ES-I3 (cell line): Measurements from ENCODE around the gene MFNG.
"Not testable (repeated sequence)": the region's sequence is repeated elsewhere in the genome, so short reads cannot be mapped to it uniquely, and the experiment has no call there.

ENCODE experiments used
- H3K36me3 ChIP-seq: 2 replicates; pipeline ENCODE4 v1.6.1; 2013; ENCODE audit warnings: mild to moderate bottlenecking, low read length, control low read depth, moderate library complexity; ENCODE audit not compliant: insufficient read depth
- H3K4me1 ChIP-seq: 2 replicates; pipeline ENCODE4 v1.6.1; 2013; ENCODE audit warnings: mild to moderate bottlenecking, control low read depth, low read length; ENCODE audit not compliant: insufficient read depth
- H3K9ac ChIP-seq: 2 replicates; pipeline ENCODE4 v1.6.1; 2013; ENCODE audit warnings: low read depth, mild to moderate bottlenecking, low read length, moderate library complexity
- H3K9me3 ChIP-seq: 2 replicates; pipeline ENCODE4 v1.6.1; 2013; ENCODE audit warnings: mild to moderate bottlenecking, low read length, moderate library complexity; ENCODE audit not compliant: control insufficient read depth, insufficient read depth

MFNG gene

DNA sequence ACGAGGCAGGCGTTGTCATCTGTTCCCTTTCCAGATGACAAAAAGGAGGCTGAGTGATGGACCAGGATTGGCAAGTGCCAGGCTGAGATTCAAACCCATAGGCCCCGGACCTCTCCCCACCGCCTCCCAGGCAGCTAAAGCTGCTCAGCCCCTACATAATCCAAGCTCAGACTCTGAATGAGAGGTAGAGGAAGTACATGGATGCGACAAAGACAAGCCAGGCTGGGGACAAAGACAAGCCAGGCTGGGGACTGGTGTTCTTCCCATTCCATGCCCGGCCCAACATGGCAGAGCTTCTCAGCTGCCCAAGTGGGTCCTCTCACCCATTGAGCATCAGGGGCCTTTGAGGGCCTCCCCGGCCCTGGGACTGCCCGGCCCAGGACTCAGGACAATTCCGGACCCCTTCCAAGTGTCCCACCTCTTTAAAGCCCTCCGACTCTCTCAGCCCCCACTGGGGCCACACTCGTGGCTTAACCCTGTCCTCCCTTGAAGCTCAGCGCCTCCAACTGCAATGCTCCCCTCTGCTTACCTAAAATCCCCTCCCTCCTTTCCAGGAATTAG, 4.8 kb downstream of the MFNG start:
- Histone ChIP-seq H3K9ac (no peak overlapping the region), H3K4me1 (peaks cover 24% of the 10 kb centered on the region; the same call in 1 of the 2 replicates), H3K36me3 (no peaks in the 10 kb centered on the region), H3K9me3 (no peaks in the 10 kb centered on the region)

- Histone ChIP-seq H3K4me1 (peaks cover 20% of the 10 kb centered on the region; the same call in 1 of the 2 replicates), H3K36me3 (no peaks in the 10 kb centered on the region)
Measured at GRCh38 chr22:37480387-37481346, 5.5 kb downstream of the MFNG start.

GRCh38 chr22:37479196-37479595, 7.0 kb downstream of the MFNG start:
- Histone ChIP-seq H3K9ac (no peak overlapping the region), H3K9me3 (no peaks in the 10 kb centered on the region), H3K36me3 (no peaks in the 10 kb centered on the region), H3K4me1 (peaks cover 7% of the 10 kb centered on the region; the same call in 1 of the 2 replicates)

More at GRCh38 chr22:37480387-37481346, 5.5 kb downstream of the MFNG start:
- Histone ChIP-seq H3K9ac (no peak overlapping the region), H3K9me3 (no peaks in the 10 kb centered on the region)

DNA sequence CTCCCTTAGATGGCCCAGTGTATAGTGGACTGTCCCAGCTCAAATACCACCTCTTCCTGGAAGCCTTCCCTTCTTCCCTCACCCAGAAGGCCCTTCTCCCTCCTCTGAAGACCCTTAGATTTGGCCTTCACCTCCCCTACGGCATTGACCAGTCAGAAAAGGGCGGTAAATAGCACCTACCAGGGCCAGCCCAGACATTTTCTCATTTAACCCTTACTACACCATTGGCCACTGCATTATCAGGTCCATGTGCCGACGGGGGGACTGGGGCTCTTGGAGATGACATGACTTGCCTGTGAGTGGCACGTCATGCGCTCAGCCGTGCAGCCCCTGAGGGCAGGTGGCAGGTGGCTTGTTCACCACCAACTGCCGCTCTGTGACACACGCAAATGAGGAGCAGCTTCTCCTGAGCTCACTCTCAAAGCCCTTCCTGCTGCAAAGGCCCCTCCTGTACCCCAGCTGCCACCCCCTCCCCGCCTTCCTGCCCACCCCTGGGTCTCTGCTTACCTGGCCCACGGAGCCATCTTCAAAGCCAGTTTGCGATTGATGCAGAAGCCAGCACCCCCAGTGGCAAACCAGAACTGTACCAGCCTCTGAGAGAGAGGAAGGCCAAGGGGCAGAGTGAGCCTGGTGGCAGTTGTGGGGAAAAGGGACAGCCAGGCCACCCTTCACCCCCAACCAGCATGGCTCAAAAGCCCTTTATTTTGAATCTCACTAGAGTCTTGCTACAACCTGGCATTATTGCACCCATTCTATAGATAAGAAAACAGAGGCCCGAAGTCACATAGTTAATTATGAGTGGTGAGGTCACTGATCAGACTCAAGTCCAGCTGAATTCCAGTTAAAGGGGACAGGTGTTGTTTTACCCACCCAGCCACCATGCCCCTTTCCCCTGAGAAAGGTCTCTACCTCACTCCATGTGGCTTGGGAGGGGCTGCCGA, 9.5 kb downstream of the MFNG start:
- Histone ChIP-seq H3K4me1 (no peaks in the 10 kb centered on the region), H3K36me3 (no peaks in the 10 kb centered on the region), H3K9ac (no peak overlapping the region), H3K9me3 (no peaks in the 10 kb centered on the region)

GRCh38 chr22:37474447-37475090, 11.6 kb downstream of the MFNG start:
- no peak overlapping the region for H3K9ac ChIP-seq
- H3K36me3 ChIP-seq: no peaks in the 10 kb centered on the region
- no peaks in the 10 kb centered on the region for H3K9me3 ChIP-seq
- H3K4me1 ChIP-seq: no peaks in the 10 kb centered on the region

DNA sequence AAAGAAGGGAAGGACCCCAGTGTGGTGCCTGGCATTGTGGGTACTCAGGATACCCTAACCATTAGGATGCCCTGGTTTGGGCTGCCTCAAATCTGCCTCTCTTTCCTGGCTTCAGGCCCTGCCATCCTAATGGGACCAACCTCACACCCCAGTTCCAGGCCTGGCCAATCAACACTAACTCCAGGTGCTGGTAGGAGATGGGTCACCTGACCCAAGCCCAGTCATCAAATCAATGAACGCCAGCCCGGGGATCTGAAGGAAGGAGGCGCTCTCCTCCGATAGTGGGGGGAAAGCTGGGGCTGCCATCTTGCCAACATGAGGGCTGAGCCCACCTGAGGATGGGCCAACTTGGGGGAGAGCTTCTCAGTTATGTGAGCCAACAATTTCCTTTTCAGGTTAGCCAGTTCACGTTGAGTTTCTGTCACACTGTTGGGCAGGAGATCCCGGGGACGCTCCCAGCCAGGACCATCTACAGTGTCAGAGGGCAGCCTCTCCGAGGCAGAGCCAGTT, 12.7 kb downstream of the MFNG start:
- Histone ChIP-seq H3K9ac (no peak overlapping the region), H3K36me3 (no peaks in the 10 kb centered on the region), H3K9me3 (no peaks in the 10 kb centered on the region), H3K4me1 (no peaks in the 10 kb centered on the region)

DNA sequence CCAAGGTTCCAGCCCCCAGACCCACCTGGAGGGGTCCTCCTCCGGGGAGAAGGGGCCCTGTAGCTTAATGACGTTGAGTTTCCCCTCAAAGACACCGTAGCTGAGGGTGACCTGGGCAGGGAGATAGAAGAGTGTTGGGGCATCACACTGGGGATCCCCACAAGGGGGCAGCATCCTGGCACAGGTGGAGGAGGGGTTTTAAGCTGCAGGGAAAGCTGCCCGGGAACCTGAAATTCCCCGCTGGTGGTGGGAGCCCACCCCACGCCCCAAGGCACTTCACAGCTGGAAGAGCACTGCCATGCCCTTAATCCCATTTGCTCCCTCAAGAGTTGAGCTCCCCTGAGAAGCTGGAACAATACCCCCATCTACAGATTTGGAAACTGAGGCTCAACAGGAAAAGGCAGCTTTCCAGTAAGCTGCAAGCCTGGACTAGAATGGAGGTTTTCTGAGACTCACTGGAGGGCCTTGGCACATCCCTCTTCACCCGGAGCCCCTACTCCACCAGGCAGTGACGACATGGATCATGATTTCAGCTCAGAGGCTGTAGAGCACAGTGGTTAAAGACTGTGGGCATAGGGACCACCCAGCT, 13.7 kb downstream of the MFNG start:
- Histone ChIP-seq H3K36me3 (no peaks in the 10 kb centered on the region; the same call in 1 of the 2 replicates), H3K4me1 (no peaks in the 10 kb centered on the region)

DNA sequence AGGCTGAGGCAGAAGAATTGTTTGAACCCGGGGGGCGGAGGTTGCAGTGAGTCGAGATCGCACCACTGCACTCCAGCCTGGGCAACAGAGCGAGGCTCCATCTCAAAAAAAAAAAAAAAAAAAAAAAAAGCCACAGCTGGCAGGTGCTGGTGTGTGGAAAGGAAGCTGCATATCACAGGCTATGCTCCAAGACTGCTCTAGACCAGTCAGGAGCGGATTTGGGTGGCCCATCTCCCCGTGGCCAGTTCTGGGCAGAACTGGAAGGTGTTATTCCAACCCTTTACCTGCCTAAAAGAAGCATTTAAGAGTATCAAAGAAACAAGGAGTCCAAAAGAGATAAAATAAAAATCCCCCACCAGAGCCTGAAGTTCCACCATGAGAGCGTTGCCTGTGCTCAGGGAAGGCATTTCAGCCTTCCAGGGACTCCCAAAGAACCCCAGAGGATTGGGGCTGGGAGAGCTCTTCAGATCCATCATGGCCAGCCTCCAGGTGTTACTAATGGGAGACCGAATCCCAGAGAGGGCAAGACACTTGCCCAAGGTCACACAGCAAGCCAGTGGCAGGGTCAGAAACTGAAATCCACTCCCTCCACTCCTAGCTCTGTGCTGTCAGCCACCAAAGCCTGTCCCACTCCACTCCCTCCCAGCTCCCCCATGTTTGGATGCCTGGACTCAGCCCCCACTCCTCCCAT, 14.3 kb downstream of the MFNG start:
- Histone ChIP-seq H3K9ac (no peak overlapping the region), H3K36me3 (no peaks in the 10 kb centered on the region; the same call in 1 of the 2 replicates), H3K9me3 (no peaks in the 10 kb centered on the region), H3K4me1 (no peaks in the 10 kb centered on the region)

More for the DNA sequence above, 13.7 kb downstream of the MFNG start:
- H3K9ac ChIP-seq: no peak overlapping the region
- no peaks in the 10 kb centered on the region for H3K9me3 ChIP-seq

- no peaks in the 10 kb centered on the region; the same call in 1 of the 2 replicates for H3K36me3 ChIP-seq
- no peaks in the 10 kb centered on the region for H3K4me1 ChIP-seq
- no peaks in the 10 kb centered on the region for H3K9me3 ChIP-seq
- H3K9ac ChIP-seq: no peak overlapping the region
Measured at GRCh38 chr22:37470087-37470445, 16.1 kb downstream of the MFNG start.

GRCh38 chr22:37469416-37470086, 16.6 kb downstream of the MFNG start:
- Histone ChIP-seq H3K4me1 (no peaks in the 10 kb centered on the region), H3K9me3 (no peaks in the 10 kb centered on the region), H3K9ac (no peak overlapping the region), H3K36me3 (no peaks in the 10 kb centered on the region; the same call in 1 of the 2 replicates)

- H3K9me3 ChIP-seq, H3K36me3 ChIP-seq, H3K4me1 ChIP-seq, H3K9ac ChIP-seq: not testable (repeated sequence)
Measured at GRCh38 chr22:37468201-37468695, 17.9 kb downstream of the MFNG start.

GRCh38 chr22:37467391-37467955, 18.7 kb downstream of the MFNG start:
- Histone ChIP-seq H3K9me3 (no peaks in the 10 kb centered on the region), H3K9ac (no peak overlapping the region), H3K4me1 (no peaks in the 10 kb centered on the region), H3K36me3 (no peaks in the 10 kb centered on the region; the same call in 1 of the 2 replicates)
